DMS114 treated with DMSO at 0.1 percent for 48 hours (cell line): ENCODE data around the gene NLGN3.

Experiments used
- DNase-seq: peaks from one replicate; lab custom pipeline; 2025; ENCODE audit not compliant: unreplicated experiment; lab: John Stamatoyannopoulos, UW

The NLGN3 gene

DNA sequence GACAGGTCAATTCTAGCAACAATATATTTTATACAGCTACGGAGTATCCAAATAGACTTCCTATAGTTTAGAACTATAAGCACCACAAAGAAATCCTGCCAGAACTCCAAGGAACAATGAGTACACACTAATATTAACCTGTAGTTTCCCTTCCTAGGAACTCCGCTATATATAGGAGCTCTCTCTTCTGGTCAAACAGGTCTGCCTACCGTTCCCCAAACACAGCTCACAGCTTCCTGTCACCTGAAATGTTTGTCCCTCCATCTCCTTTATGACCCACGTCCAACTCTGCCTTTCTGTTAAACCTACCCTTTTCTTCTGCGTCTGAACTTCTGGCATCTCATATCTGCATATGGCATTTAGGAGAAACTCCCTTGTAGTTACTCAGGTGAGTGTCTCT is 67.9 kb downstream of the NLGN3 start:
- DNase-seq, result no peak

DNA sequence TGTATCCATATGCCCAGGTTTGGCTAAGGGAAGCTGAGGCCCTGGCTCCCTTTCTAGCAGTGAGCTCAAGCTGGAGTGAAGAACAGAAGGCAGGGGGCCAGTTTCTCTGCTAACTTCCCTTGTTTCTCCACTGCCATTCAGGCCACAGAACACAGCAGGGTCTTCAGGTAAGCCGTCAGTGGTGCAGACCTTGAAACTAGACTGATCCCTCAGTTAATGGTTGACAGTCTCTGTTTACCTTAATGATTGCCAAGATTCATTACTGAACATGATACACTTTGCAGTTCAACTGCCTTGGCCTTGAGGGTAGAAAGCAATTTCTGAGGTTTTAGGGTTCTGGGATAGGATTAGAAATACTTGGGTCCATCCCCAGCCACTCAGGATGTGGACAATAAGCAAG is 69.5 kb downstream of the NLGN3 start:
- no peak for DNase-seq

DNA sequence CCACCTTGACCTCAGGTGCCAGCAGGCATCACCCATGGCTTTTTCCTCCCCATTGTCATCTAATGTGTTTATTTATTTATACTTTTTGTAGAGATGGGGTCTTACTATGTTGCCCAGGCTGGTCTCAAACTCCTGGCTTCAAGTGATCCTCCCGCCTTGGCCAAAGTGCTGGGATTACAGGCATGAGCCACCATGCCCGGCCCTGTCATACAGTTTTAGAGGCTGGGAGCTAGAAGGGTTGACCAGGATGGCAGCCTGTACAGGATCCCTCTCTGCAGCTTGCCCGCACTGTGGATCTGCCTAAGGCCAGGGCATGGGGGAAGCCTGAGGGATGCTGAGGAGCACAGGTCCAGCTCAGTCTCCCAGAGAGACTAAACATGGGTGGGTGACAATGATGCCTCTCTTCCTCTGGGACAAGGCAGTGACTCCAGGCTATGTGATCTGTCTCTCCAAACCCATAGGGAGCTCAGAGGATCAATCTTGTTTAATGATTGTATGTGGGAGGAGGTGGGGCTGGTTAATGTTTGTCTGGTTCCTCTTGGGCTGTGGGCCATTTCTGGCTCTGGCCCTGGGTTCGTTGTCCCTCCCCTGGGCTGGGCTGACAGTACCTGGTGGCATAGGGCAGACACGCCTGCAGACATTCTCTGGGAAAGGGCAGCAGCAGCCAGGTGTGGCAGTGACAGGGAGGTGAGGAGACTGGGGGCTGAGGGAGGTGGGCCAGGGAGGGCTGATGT is 70.1 kb downstream of the NLGN3 start:
- no peak for DNase-seq

- no peak for DNase-seq
Measured at GRCh38 chrX:71215338-71215912, 70.8 kb downstream of the NLGN3 start.

DNA sequence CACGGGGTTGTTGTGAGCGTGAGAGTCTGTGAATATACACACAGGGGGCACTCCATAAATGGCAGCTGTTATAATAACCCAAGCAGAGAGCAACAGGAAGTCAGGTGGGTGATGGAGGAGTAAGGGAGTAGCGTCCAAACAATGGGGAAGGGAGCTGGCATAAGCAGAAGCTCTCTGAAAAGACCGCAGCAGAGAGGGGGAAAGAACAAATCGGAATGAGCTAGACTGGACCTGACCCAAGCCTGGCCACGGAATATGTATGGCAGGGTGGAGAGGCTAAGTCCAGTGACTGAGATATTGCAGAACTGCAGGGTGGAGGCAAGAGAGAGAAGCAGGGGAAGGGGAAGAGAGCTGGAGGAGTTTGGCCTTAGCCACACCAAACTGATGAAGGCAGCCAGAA is 71.8 kb downstream of the NLGN3 start:
- DNase-seq, result no peak

- no peak for DNase-seq
Measured at GRCh38 chrX:71217298-71217697, 72.7 kb downstream of the NLGN3 start.
